Hematopoietic multipotent progenitor cell treated with erythropoietin and hydrocortisone succinate and interleukin-3 and kit ligand, for 6 days (in vitro differentiated cells): Measurements from ENCODE around the gene UBE3B.

Experiments used
- DNase-seq: peaks from one replicate; pipeline ENCODE4 v3.0.0-alpha.2; 2015

UBE3B gene

DNA sequence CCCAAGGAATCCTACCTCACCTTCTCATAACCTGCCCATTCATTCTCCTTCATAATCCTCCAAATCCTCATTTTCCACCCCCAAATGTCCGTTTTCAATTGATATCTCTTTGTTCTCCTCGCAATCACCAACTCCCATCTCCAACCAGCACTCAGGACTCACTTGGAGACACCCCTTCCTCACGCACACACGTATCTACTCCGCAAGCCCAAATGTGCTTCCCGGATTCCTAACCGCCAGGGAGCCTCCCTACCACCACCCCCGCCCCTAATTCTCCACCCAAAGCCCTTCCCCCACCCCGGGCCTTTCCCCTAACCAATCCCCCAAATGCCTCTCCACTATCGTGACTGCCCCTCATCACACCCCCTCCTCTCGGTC lies 638 bp upstream of the UBE3B start:
- no peak for DNase-seq

DNA sequence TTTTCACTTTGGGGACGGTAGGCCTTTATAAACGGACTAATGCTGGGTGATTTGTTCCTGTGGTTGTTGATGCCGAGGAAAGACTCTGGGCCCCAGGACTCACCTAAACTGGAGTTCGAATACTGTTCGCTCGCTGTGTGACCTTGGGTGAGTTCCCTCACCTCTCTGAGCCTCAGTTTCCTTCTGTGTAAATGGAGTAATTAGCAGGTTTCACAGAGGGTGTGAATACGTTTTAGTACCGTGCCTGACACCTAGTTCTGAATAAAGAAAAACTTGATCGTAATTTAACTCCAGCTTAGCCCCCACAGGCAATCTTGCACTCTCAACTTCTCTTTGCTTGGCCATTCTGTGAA lies 505 bp downstream of the UBE3B start:
- no peak for DNase-seq

DNA sequence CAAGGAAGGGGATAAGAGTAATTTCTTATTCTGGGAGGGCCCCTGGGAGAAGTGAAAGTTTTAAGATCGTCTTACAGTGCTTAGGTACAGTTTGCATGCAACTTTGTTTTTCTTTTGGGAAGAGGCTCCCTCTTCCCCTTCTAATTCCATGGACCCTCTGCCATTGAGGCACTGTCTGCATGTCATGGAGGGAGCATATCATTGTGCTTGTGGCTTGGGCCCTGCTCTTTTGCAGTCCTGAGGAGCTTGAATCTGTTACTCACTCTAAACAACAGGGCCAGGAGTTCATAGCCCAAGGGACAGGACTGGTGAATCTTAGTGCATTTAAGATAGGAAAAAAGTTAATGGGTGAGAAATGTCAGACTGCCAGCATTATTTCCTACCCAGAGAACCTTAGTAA lies 2.3 kb downstream of the UBE3B start:
- no peak for DNase-seq

DNA sequence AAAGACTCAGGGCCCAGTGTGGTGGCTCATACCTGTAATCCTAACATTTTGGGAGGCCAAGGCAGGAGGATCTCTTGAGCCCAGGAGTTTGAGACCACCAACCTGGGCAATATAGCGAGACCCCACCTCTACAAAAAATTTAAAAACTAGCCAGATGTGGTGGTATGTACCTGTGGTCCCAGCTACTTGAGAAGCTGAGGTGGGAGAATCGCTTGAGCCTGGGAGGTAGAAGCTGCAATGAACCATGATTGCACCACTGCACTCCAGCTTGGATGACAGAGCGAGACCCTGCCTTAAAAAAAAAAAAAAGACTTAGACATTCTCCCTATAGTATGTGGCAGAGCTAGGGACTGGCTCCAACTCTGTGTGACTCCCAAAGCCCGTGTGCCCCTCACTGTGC lies 2.9 kb downstream of the UBE3B start:
- no peak for DNase-seq

DNA sequence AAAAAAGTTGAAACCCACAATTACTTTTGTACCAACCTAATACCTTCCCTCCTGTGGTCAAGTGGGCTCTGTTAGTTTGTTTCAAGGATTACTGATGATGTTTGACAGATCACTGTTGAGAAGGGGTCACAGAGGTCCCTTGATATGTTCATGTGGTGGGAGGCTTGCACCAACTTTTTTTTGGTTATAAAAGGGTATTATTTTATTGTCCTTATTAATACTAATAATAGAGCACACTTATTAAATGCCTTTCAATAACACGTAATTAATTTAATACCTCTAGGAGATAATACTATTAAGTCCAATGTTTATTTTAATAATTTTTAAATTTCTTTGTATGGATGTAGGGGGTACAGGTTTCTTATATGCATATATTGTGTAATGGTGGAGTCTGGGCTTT lies 4.4 kb downstream of the UBE3B start:
- DNase-seq: no peak

DNA sequence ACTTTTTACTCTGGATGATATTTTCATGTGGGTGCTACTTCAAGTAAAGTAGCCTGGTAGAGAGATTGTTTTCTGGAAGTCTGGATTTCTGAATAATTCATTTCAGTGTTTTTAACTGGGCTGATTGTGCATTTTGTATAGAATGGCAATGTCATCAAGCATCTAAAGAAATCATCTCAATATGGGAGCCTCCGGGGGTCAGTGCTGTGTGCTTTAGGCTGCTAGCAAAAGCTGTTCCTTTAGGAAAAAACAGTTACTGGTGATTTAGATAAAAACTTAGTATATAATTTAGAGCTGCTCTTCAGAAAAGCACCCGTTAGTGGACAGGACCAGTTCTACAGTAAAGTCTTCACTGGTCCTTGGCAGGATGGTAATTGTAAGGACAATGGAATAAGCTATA lies 5.1 kb downstream of the UBE3B start:
- DNase-seq: no peak

DNA sequence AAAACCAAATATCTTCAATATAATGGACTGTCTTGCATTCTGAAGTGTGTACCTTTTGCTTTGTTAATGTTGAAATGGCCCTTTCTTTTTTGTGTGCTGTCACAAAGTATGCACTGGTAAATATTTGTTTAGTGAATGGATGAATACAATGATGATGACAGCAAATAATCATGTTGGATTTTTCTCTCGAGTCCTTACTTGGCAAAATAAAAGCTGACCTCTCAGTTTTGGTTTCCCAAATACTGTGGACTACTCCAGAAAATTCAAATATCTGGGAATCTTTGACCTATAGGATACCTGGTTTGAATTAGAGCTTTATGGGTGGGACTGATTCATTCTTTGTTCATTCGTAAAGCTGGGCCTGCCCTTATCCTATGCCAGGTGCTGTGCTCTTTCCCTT lies 5.5 kb downstream of the UBE3B start:
- no peak for DNase-seq

DNA sequence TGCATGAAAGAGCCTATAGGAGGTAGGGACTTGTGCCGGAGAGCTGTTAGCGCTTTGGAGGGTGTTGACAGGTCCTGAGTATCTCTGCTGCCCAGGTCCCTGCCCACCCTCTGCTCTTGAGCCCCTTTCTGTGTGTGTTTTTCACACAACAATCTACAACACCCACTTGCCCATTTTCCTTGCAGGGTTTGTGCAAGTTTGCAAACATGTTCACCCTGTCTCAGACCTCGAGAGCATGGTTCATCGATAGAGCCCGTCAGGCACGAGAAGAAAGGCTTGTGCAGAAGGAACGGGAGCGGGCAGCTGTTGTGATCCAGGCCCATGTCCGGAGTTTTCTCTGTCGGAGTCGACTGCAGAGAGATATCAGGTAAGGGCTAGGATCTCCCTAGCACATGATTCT lies 5.9 kb downstream of the UBE3B start:
- DNase-seq: no peak

DNA sequence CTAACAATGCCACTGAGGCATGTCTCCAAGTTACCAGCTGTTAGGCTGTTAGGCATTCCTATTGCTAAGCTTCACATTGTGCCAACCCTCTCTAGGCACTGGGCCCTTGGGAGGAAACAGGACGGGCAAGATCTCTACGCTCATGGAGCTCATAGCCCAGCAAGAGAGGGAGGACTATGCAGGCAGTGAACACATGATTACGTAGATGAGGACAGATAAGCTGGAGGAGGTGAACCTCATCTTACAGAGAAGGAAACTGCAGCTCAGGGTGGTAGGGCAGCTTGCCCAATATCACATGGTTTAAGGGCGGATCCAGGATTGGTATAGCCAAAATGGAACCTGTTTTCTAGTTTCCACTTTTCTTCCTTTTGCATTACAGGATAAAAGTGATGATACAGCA lies 7.8 kb downstream of the UBE3B start:
- DNase-seq: no peak

DNA sequence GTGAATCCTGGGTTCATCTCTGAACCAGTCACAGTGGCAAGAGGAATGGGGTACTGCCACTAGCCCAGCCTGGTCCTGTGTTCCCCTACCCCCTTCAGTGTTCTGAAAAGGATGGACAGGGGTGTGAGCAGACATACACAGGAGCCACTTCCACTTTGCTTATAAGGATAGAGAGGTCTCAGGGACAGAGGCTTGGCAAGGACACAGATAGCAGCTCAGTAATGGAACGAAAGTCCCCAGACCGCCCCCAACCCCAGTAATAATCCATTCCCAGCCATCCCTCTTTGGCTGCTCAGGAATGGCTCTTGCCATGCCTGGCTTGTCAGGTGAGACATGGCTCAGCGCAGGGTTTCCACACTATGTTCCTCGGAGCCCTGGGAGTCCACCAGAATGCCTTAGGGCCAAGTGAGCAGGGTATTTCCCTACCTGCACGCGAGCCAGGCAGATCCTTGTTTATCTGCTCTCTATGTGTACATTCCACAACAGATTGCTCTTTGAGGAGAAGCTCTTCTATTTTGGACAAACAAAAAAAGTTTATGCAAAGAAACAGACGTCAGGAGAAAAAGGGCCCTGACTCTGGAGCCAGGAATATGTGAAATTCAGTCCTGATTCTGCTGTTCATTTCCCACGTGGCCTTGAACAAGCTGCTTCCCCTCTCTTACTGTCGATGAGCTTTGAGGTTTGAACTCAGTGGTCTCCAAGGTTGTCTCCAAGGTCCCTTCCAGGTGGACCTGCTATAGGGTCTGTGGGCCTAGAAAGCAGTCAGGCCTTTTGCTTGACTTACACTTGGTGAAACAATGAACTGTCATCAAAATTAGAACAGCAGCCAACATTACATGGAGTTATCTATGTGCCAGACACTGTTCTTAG lies 10.0 kb downstream of the UBE3B start:
- no peak for DNase-seq

DNA sequence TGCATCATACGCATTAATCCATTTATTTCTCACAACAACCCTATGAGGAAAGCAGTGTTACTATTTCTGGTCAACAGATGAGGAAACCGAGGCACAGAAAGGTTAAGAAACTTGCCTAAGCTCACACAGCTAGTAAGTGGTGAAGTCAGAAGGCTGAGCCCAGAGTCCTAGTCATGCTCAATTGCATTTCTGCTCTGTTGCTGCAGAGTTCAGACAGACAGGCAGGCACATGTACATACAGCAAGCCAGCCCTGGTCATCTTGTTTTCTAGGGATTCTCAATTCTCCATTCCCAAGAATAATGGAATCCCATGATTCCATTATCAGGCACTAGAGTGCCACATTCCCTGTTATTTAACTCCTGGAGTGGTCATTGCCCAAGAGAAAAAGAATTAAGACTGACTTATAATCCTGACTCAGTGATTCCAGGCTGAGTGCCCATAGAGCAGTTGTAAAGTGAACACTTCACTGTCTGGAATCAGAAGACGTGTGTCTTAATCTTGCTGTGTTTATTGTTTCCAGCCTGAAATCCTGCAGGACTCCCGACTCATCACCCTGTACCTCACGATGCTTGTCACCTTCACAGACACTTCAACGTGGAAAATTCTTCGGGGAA lies 10.7 kb downstream of the UBE3B start:
- no peak for DNase-seq

DNA sequence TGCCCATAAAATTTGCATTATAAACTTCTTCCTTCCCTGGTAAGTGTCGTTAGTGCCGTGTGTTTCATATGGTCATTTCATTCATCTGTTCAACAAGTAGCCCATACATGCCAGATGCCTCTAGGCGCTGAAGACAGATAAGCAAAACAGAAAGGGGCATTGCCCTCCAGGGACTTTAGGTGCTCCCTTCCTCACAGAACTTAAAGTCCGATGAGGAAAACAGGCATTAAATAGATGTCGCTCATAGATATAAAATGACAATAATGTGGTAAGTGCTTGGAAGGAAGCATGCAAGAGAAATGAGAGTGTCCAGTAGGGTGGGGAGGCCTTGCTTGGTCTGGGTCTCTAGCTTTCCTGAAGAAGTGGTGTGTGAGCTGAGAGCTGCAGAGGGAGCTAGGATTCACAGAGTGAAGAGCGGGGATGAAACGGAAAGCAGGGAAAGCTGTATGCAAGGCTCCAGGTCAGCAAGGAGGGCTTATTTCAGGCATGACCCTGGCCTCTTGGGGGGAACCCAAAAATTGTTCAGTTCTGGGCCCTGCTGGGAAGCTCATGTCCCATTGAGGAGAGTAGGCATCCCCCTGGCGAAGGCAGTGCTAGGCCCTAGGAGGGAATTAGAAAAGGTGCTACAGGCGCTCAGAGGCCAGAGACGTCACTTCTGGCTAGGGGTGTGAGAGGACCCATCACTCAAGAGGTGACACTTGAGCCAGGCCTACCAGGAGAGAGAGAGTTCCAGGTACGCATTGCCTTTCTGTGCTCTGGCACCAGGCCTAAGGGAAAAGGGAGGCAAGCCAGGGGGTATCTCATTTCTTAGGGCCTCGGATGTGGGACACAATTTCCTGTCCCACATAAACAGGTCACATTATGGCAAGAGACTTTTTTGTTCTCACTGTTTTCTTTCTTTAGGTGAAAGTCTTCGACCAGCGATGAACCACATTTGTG lies 11.9 kb downstream of the UBE3B start:
- DNase-seq: no peak

DNA sequence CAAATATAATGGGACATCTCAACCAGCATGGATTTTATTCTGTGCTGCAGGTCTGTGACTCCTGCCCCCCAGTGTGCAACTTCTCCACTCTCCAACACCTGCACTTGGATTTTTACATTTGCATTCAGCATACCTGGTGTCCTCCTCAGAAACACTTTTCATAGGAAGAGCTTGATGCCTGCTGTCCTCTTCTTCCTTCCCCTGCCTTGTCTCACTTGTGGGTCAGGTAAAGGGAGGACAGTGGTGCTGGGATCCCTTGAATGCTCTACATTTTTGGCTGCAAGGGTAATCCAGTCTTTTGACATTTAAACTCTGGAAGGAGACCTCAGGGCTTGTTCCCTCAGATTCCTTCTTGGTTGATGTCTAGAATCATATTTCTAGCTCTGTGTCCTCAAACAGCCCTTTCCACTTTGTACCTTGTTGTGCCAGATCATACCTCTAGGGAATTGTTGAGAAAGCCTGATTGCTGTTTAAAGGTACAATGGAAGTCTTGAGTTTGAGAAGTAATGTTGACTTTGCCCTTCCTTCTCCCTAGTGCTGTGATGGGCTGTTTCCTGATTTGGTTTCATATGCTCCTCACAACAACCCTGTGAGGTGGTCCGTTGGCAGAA lies 12.6 kb downstream of the UBE3B start:
- DNase-seq: no peak

DNA sequence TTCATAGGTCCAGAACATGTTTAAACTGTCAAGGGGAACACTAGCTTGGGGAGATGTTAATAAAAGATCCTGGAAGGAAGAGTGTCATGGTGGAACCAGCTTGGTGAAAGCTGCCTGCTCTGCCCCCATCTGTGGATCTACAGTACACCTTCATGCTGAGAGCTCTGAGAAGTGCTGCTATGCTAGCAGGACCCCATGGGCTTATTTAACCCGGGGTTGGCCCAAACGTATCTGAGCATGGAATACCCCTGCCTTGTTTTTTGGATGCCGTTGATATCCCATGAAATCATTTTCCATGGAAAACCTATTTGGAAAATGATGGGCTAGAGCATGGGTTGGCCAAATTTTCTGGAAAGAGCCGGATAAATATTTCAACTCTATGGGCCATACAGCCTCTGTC lies 14.2 kb downstream of the UBE3B start:
- no peak for DNase-seq

DNA sequence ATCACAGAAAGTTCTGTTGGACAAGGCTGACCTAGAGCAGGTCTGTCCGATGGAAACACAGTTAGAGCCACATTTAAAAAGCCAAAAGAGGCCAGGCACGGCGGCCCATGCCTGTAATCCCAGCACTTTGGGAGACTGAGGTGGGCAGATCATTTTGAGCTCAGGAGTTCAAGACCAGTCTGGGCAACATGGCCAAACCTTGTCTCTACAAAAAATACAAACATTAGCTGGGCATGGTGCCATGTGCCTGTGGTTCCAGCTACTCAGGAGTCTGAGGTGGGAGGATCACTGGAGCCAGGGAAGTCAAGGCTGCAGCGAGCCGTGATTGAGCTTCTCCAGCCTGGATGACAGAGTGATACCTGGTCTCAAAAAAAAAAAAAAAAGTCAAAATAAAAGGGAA lies 14.9 kb downstream of the UBE3B start:
- DNase-seq: no peak

DNA sequence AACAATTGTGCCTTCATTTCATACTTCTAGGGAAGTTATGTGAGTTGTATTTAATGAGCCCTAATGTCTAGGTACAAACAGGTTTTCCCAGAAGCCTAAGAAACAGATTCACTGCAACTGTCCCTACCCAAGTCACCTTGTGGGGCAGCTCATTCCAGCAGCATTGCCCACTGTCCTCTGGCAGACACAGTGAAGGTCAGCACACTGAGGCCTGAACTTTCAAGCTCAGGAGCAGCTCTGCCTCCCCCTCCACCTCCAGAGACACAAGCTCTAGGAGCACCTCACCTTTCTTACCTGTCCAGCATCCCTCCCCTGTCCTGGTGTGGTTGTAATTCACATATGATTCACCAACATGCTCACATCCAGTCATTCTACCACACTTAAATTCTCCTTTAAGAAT lies 15.7 kb downstream of the UBE3B start:
- DNase-seq: no peak

DNA sequence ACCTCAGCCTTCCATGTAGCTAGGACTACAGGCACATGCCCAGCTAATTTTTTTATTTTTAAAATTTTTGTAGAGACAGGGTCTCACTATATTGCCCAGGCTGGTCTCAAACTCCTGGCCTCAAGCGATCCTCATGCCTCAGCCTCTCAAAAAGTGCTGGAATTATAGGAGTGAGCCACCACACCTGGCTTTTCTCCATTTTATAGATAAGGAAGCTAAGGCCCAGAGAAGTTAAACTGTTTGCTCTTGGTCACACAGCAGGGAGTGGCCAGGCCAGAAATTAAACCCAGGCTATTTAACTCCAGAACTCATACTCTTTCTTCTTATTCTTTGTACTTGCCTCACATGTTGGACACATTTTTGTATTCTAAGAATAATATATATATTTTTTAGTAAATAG lies 16.5 kb downstream of the UBE3B start:
- no peak for DNase-seq

DNA sequence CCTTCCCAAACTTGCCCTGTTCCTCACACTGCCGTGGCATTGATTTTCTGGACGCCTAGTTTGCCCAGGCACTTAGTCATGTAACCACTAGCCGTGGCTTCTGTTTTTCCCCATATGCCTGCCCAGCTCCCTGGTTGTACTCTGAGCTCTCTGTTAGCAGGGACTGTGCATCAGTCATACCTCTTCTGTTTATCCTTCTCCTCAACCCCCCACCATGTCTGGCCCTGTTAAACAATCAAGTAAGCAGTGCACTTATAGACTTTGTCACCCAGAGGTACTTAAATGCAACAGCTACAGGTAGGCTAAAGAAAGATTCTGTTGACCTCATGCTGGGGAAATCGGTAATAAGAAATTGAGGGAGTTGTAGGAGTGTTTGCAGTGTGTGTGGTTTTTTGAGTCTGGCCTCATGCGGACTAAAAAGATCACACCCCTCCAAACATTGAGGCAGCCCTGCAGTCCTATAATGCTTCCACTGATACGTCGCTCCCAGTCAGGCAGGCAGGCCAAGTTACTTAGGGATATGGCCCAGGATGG lies 17.0 kb downstream of the UBE3B start:
- no peak for DNase-seq

DNA sequence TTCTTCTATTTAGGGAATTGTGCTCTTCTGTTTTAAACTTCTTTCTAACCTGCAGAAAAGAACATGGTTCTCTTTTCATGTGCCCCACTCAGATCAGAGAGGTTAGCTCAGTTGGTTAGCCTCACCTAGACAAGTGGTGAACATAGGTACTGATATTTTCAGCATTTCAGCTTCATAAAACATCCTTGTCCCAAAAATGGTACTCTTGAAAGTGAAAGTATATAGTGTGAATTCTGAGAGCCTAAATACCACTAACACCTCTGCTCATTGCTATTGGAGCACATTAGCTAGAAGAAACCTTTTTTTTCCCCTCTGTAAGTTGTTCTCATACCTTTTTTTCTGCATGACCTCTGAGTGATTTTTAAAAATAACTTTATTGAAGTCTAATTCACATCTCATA lies 17.6 kb downstream of the UBE3B start:
- DNase-seq: no peak

DNA sequence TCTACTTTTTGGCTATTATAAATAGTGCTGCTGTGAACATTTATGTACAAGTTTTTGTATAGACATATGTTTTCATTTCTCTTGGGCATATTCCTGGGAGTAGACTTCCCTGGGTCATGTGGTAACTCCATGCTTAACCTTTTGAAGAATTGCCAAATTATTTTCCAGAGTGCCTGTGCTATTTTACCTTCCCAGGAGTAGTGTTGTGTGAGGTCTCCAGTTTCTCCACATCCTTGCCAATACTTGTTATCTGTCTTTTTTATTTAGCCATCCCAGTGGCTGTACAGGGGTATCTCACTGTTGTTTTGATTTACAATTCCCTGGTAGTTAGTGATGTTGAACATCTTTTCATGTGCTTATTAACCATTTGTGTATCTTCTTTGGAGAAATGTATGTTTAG lies 18.9 kb downstream of the UBE3B start:
- DNase-seq: no peak

DNA sequence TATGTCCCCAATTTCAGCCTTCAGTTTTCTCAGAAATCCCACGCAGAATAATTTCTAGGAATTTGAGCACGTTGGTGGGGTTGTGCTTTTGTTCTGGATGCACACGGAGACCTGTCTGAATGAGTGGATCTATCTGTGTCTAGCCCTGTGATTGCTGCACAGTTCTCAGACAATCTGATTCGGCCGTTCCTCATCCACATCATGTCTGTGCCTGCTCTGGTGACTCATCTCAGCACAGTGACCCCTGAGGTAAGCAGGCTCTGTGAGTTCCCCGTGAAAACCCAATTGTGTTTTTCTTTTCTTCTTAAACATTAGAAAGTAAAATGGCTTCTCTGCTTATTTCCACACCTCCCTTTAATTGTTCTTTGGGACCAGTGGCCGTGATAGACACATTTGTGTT lies 20.2 kb downstream of the UBE3B start:
- no peak for DNase-seq

DNA sequence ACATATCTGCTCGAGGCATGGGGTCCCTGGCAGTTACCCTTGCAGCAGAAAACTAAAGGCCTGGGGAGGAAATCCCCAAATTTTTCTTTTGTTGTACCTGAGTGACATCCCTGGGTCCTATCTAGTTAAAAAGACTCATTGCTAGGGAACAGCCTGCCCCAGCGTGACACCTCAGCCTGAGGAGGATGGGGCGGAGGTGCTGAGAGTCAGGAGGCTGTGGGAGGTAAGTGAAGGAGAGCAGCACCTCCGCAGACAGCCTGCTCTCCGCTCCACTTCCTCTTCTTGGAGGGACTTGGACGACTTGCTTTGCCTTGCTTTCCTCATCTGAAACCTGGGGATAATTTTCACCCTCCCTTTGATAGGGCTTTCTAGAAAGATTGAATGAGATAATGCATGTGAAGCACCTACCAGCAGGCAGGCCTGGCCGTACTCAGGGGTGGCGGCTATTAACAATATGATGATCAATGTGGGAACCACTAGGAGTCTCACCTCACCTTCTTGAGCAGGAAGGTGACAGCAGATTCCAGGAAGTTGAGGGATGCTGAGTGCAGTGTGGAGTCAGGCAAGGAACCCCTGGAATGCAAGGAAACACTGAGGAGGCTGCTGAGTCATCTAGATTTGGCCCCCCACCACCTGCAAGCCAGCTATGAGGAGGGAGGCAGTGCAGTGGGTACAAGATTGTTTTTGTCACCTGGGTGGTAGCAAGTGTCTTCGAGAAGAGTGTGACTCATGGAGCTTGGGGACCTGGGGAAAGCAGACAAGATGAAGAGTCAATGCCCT lies 23.2 kb downstream of the UBE3B start:
- DNase-seq: no peak
